ENCODE measurements around the gene PDE4B.
"Not testable (repeated sequence)": the region's sequence is repeated elsewhere in the genome, so short reads cannot be mapped to it uniquely, and the experiment has no call there.

Gene PDE4B

GRCh38 chr1:65994223-65994622, 201.5 kb downstream of the PDE4B start:
- no peak for DNase-seq (ENCODE audit: low read depth)

- DNase-seq (ENCODE audit: low read depth): no peak
These were observed 202.6 kb downstream of the PDE4B start for GRCh38 chr1:65995336-65995735.

DNA sequence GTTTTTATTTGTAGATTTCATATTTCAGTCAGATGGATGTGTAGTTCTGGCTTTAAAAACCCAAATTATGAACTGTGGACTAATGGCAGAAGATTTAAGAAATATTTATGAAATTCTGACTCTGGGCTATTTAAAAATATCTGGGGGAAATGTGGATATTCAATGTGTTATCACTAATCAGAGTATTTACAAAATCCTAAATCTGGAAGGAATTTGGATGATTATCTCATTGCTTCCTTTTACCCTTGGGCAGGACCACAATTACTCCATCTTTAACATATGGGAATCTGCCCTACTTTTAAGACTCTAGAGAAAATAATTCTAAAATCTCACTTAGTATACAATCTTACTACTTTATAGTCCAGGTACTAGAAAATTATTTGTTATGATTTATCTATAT, 203.2 kb downstream of the PDE4B start:
- no peak for DNase-seq (ENCODE audit: low read depth)

- no peak for DNase-seq (ENCODE audit: low read depth)
These were observed 205.0 kb downstream of the PDE4B start for GRCh38 chr1:65997693-65998092.

- no peak for DNase-seq (ENCODE audit: low read depth)
These were observed 206.3 kb downstream of the PDE4B start for GRCh38 chr1:65998763-65999583.

DNA sequence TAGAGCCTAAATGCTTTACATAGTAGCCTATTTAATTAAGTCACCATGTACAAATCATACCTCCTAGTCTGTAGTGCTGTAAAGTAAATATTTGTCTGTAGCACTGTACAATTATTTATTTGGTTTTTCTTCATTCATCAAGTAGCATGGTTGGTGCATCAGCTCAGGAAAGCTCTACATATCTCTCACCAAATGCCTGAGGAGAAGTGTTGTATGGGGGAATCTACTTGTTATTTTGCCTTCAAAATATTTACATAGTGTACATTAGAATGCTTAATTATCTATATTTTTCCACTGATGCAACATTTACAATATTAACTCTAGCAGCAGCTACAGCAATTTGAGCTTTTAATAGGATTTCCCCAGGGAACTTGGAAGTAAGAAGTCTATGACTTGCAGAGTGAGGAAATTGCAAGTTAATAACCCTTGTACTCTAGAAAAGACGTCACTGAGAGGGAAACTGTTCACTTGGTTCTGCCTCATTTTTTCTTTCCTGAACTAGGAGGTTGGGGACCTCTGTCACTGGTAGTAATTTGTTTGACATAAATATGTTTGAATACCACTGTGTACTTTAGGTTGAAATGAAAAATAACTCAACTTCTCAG, 207.4 kb downstream of the PDE4B start:
- no peak for DNase-seq (ENCODE audit: low read depth)

GRCh38 chr1:66003690-66004089, 211.0 kb downstream of the PDE4B start:
- no peak for DNase-seq (ENCODE audit: low read depth)

- not testable (repeated sequence) for DNase-seq (ENCODE audit: low read depth)
These were observed 213.8 kb downstream of the PDE4B start for GRCh38 chr1:66006534-66006933.

DNA sequence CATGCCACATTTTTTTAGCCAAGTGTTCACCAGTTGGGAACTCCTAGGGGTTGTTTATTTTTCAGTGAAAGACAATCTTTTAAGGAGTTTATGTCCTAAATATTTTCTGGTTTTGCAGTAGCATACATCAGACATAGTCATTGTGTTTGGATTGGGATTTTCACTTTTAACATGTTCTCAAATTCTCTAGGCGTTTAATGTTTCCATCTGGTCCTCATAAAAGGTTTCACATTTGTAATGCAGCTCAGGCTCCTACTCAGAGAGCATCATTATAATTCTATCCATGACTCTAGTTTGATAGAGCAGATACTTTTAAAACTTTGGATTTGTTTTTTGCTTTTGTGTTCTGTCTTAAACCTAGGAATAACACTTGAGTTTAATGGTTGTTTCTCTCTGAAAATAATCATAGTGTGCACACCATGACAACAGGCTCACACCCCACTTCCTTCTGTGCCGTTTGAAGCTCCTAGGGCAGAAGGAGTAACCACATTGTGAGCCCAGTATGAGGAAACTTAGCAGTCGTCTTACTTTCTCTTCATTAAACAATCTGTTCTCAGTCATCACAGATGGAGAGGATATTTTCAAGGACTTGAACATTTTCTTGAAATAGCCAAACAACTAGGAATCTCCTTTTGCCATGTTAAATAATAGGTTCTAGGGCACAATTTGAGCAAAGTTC, 219.6 kb downstream of the PDE4B start:
- no peak for DNase-seq (ENCODE audit: low read depth)

- no peak for DNase-seq (ENCODE audit: low read depth)
These were observed 220.7 kb downstream of the PDE4B start for GRCh38 chr1:66013371-66013770.

DNA sequence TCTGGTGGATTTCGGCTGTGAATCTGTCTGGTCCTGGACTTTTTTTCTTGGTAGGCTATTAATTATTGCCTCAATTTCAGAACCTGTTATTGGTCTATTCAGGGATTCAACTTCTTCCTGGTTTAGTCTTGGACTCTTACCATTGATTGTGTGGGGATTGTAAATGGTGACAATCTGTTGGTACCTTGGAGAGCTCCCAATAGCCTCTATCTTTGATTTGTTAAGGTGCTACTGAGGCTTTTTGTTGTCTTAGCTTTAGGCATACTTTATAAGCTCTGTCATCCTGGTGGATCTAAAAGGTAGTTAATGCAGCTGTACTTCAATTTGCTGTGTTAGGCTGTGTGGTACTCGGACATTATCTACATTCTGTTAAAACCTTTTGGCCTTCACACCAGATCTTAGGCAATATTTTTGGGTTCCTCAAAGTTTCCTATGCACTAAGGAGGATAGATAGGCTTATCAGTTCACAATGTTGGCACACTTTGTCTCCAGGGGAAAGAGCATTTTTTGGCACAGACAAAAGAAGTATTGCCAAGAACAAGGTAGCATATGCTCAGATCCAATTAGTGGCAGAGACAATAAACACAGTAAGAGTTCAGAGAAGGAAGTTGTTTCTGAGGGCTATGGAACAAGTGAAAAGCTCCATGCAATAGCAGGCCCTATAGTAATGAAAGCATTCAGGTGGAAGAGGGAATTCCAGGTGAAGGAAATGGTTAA, 230.4 kb downstream of the PDE4B start:
- DNase-seq (ENCODE audit: low read depth): no peak

GRCh38 chr1:66025188-66025587, 232.5 kb downstream of the PDE4B start:
- no peak for DNase-seq (ENCODE audit: low read depth)

DNA sequence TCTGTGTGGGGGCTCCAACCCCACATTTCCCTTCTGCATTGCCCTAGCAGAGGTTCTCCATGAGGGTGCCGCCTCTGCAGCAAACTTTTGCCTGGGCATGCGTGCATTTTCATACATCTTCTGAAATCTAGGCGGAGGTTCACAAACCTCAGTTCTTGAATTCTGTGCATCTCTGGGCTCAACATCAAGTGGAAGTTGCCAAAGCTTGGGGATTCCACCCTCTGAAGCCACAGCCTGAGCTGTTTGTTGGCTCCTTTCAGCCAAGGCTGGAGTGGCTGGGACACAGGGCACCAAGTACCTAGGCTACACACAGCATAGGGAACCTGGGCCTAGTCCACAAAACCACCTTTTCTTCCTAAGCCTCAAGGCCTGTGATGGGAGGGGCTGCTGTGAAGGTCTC, 235.3 kb downstream of the PDE4B start:
- no peak for DNase-seq (ENCODE audit: low read depth)

DNA sequence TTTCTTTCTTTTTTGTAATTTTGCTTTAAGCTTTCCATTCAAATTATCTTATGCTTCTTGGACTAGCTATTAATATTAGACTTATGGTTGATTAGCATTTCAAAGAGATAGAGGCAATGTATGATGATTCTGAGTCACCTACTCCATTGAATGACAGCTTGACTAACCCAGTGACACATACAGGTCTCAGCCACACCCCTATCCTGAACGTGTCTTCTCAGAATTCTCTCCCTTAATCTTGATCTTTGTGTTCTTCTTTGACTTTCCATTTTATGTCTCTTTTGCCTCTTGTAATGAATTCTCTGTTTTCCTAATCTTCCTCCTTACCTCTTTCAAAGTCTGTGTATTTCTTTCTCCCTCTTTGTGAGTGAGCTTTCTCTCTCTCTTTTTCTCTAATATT, 241.1 kb downstream of the PDE4B start:
- no peak for DNase-seq (ENCODE audit: low read depth)

DNA sequence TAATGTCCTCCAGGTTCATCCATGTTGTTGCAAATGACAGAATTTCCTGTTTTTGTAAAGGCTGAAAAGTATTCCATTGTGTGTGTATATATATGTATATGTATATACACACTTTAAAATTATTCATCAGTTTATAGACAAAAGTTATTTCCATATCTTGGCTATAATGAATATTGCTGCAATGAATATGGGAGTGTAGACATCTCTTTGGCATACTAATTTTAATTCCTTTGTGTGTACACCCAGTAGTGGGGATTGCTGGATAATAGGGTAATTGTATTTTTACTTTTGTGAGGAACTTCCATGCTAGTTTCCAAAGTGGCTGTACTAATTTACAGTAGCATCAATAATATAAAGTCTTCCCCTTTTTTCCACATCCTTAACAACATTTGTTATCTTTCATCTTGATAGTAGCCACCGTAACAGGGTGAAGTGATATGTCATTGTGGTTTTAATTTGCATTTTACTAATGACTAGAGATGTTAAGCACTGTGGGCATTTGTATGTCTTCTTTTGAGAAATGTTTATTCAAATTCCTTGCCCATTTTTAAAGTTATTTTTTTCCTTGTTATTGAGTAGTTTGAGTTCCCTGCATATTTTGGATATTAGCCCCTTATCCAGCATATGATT, 243.0 kb downstream of the PDE4B start:
- no peak for DNase-seq (ENCODE audit: low read depth)

DNA sequence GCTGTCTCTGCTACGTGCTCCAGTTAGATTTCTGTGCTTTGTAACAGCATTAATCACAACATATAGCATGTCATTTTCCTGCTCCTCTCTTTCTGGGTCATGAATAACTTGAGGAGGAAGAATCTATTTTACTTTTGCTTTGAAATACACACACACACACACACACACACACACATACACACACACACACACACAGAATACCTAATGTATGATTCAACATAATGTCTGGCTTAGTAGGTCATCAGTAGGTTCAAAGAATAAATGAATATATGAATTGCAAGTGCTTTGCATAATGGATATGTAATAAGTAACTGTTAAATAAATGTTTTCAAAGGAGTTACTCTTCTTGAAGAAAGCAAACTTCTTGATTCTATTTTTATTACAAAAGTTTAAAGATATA, 249.0 kb downstream of the PDE4B start:
- DNase-seq (ENCODE audit: low read depth): no peak

GRCh38 chr1:66043186-66043585, 250.5 kb downstream of the PDE4B start:
- DNase-seq (ENCODE audit: low read depth): no peak

- no peak for DNase-seq (ENCODE audit: low read depth)
These were observed 252.2 kb downstream of the PDE4B start for GRCh38 chr1:66044912-66045311.

DNA sequence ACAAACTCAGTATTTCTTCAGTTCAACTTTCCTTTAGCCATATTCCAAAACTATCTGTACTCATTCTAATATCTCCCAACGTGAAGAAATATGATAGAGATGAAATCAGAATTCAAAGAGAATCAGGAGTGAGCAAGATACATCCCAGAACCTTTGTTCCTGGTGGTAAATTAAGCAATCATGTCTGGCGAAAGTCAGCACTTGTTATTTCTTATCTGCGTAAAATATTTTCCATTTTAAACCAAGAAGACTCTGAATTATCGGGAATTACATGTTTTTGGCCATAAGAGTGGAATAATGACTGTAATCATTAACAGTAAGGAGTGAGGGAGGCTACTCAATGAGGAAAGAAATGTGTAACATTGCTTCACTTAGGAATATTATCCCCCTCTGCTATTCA, 253.7 kb downstream of the PDE4B start:
- DNase-seq (ENCODE audit: low read depth): no peak

DNA sequence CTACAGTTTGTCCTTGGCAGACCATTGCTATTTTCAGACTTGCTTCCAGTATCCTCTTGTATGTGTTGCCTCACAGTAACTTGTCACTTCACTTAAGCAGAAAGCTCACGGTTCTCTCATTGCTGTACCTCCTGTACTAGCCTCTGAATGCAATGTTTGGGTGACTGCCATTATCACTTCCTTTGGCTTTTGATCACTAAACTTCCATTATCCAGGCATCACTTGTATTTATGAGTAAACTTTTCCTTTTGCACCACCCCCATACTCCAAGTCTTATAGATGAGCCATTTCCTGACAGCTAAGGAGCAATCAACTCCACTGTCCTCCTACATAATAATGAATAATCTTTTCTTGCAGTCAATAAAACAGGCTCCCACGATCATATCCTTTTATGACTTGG, 255.3 kb downstream of the PDE4B start:
- DNase-seq (ENCODE audit: low read depth): peak; percentile 32

DNA sequence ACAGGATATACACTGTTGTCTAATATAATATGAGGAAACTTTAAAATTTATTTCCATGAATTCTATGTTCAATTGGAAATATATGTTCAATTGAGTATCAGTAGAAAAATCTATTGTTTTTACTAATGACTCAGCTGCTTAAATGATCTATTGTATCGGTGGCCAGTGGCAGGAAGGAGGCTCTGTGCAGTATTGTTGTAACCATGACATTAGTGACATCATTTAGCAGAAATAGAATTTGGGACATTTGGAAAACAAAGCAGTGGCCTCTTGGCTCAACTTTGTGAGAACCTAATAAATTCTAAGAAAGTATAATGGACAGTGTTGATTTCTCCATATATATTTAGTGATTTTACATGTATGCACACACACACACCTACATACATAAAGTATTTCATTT, 257.4 kb downstream of the PDE4B start:
- DNase-seq (ENCODE audit: low read depth): no peak

- DNase-seq (ENCODE audit: low read depth): no peak
These were observed 257.9 kb downstream of the PDE4B start for GRCh38 chr1:66050633-66051032.
